HCT116 (cell line): Measurements from ENCODE around the gene PTBP1. TPM values are rescaled to one million over a fixed set of nuclear protein-coding genes. Genes with fewer than 3 reads are reported as not detected.

Experiments
- ATAC-seq: fragments of 200-7000 bp; cut with Tn5 transposase; 2 replicates; pipeline ENCODE4 v1.9.1; 2020; ENCODE audit warnings: mild to moderate bottlenecking, moderate library complexity
- BruUV-seq: library from RNA; stranded (reverse); fragments of 400-500 nt; replicated peaks from 2 replicates; lab custom pipeline; 2021; lab: Mats Ljungman, UMichigan
- CTCF ChIA-PET: fragments of 300-600 bp; sonication (Branson Sonifier 250); formaldehyde crosslinking; loops from one replicate; lab custom pipeline; 2021; ENCODE audit warnings: antibody characterized with exemption; lab: Charles Lee
- POLR2A ChIA-PET: fragments of 300-600, 350-600 bp; sonication (Branson Sonifier 250); formaldehyde crosslinking; loops from one replicate; lab custom pipeline; 2021; ENCODE audit warnings: antibody characterized with exemption; lab: Charles Lee
- RAD21 ChIA-PET, 2 experiments: fragments of 300-600 bp; sonication (Branson Sonifier 250); formaldehyde crosslinking; loops; one replicate each; lab custom pipeline; 2023; ENCODE audit warnings: low total read pairs in 2 of 2; ENCODE audit not compliant: uncharacterized antibody in 2 of 2, unreplicated experiment in 2 of 2, low non-redundant PET in 1 of 2; lab: Charles Lee
- DNase-seq: peaks from one replicate; pipeline ENCODE4 v3.0.0-alpha.2; 2010; ENCODE audit warnings: low read depth, low spot score
- H2AFZ ChIP-seq: fragments of 200-600 bp; shearing (Covaris generic), sonication (generic); 2 replicates; pipeline ENCODE4 v1.6.1; 2017; ENCODE audit warnings: low read depth, mixed run types, mixed read lengths, antibody characterized with exemption, low read length; ENCODE audit not compliant: poor library complexity, severe bottlenecking
- H3K27ac ChIP-seq: 2 replicates; pipeline ENCODE4 v1.5.1; 2012; ENCODE audit warnings: low read depth, low read length
- H3K27me3 ChIP-seq: fragments of 200-600 bp; sonication (generic); 2 replicates; pipeline ENCODE4 v1.6.1; 2016; ENCODE audit warnings: mixed run types, low read length, mixed read lengths; ENCODE audit not compliant: insufficient read depth
- H3K36me3 ChIP-seq, 2 experiments: fragments of 200-500 bp in 1 of 2; fragments of 200-600 bp in 1 of 2; sonication (Bioruptor generic) in 1 of 2; sonication (generic) in 1 of 2; 2 replicates each; pipeline versions ENCODE4 v1.5.1 to v1.6.1; 2014 to 2016; ENCODE audit warnings: low read length in 2 of 2, inconsistent platforms in 1 of 2, mixed read lengths in 1 of 2, mixed run types in 1 of 2; ENCODE audit not compliant: insufficient read depth in 2 of 2, control insufficient read depth in 1 of 2
- H3K4me1 ChIP-seq, 2 experiments: fragments of 200-600 bp in 1 of 2; sonication (generic) in 1 of 2; 2 replicates each; pipeline versions ENCODE4 v1.5.1 to v1.6.1; 2012 to 2017; ENCODE audit warnings: low read length in 2 of 2, inconsistent platforms in 1 of 2, mild to moderate bottlenecking in 1 of 2, mixed read lengths in 1 of 2, mixed run types in 1 of 2, moderate library complexity in 1 of 2; ENCODE audit not compliant: insufficient read depth in 2 of 2, control insufficient read depth in 1 of 2
- H3K4me2 ChIP-seq: fragments of 200-600 bp; sonication (generic); 2 replicates; pipeline ENCODE4 v1.6.1; 2017; ENCODE audit warnings: mixed run types, low read length, mixed read lengths
- H3K4me3 ChIP-seq, 2 experiments: fragments of 200-600 bp in 1 of 2; sonication (generic) in 1 of 2; replicated peaks in 1 of 2; 2 replicates each; pipeline ENCODE4 v1.5.1; 2011 to 2016; ENCODE audit warnings: low read length in 2 of 2, control low read depth in 1 of 2, low read depth in 1 of 2, mild to moderate bottlenecking in 1 of 2, mixed read lengths in 1 of 2, mixed run types in 1 of 2
- H3K79me2 ChIP-seq: fragments of 200-600 bp; sonication (generic); 2 replicates; pipeline ENCODE4 v1.6.1; 2017; ENCODE audit warnings: mild to moderate bottlenecking, mixed run types, low read length, moderate library complexity, mixed read lengths; ENCODE audit not compliant: insufficient read depth
- H3K9ac ChIP-seq: fragments of 200-600 bp; sonication (generic); 2 replicates; pipeline ENCODE4 v1.6.1; 2016; ENCODE audit warnings: low read length, mixed read lengths
- H3K9me2 ChIP-seq: fragments of 200-600 bp; sonication (generic), shearing (Covaris generic); 2 replicates; pipeline ENCODE4 v1.6.1; 2017; ENCODE audit warnings: mixed run types, mild to moderate bottlenecking, moderate library complexity; ENCODE audit not compliant: insufficient read depth
- H3K9me3 ChIP-seq, 2 experiments: fragments of 200-500 bp in 1 of 2; fragments of 200-600 bp in 1 of 2; sonication (Bioruptor generic) in 1 of 2; sonication (generic) in 1 of 2; 2 replicates each; pipeline ENCODE4 v1.6.1; 2014 to 2017; ENCODE audit warnings: low read length in 2 of 2, mixed read lengths in 2 of 2, inconsistent platforms in 1 of 2, low read depth in 1 of 2, mild to moderate bottlenecking in 1 of 2, mixed run types in 1 of 2, moderate library complexity in 1 of 2; ENCODE audit not compliant: control insufficient read depth in 1 of 2, insufficient read depth in 1 of 2
- H4K20me1 ChIP-seq: fragments of 200-600 bp; sonication (generic), shearing (Covaris generic); 2 replicates; pipeline ENCODE4 v1.6.1; 2017; ENCODE audit warnings: mixed run types, mild to moderate bottlenecking, moderate library complexity; ENCODE audit not compliant: insufficient read depth
- CBX3 ChIP-seq: IDR thresholded peaks from 2 replicates; pipeline ENCODE4 v1.6.1; 2012; ENCODE audit warnings: low read depth
- CEBPB ChIP-seq: IDR thresholded peaks from 2 replicates; pipeline ENCODE4 v1.6.1; 2012; ENCODE audit warnings: low read depth
- EGR1 ChIP-seq: IDR thresholded peaks from 2 replicates; pipeline ENCODE4 v1.6.1; 2012; ENCODE audit warnings: low read depth
- EZH2 ChIP-seq: fragments of 200-600 bp; sonication (generic); IDR thresholded peaks from 2 replicates; pipeline ENCODE4 v1.6.1; 2017; ENCODE audit warnings: antibody characterized with exemption, mixed run types
- EZH2phosphoT487 ChIP-seq: fragments of 200-600 bp; IDR thresholded peaks from 2 replicates; pipeline ENCODE4 v1.6.1; 2018; ENCODE audit warnings: antibody characterized with exemption, borderline replicate concordance
- FOSL1 ChIP-seq: IDR thresholded peaks from 2 replicates; pipeline ENCODE4 v1.6.1; 2012; ENCODE audit warnings: low read depth
- JUND ChIP-seq: IDR thresholded peaks from 2 replicates; pipeline ENCODE4 v1.6.1; 2012
- MAX ChIP-seq: IDR thresholded peaks from 2 replicates; pipeline ENCODE4 v1.6.1; 2012
- POLR2A ChIP-seq: IDR thresholded peaks from 2 replicates; pipeline ENCODE4 v1.7.0; 2011; ENCODE audit warnings: borderline replicate concordance; ENCODE audit not compliant: insufficient read depth, insufficient read length; ENCODE audit errors: extremely low read depth
- POLR2AphosphoS5 ChIP-seq: IDR thresholded peaks from 2 replicates; pipeline ENCODE4 v1.6.1; 2011; ENCODE audit warnings: mild to moderate bottlenecking, low read depth, low read length, moderate library complexity
- RAD21 ChIP-seq: IDR thresholded peaks from 2 replicates; pipeline ENCODE4 v1.6.1; 2012; ENCODE audit warnings: low read depth, mild to moderate bottlenecking
- SP1 ChIP-seq: IDR thresholded peaks from 2 replicates; pipeline ENCODE4 v1.6.1; 2012; ENCODE audit warnings: low read depth
- SRF ChIP-seq: IDR thresholded peaks from 2 replicates; pipeline ENCODE4 v1.6.1; 2012; ENCODE audit warnings: low read depth
- TCF7L2 ChIP-seq: IDR thresholded peaks from 2 replicates; pipeline ENCODE4 v1.7.0; 2011; ENCODE audit warnings: borderline replicate concordance, inconsistent platforms; ENCODE audit not compliant: insufficient read depth, insufficient read length; ENCODE audit errors: extremely low read depth
- ZFX ChIP-seq: fragments of 450-650 bp; IDR thresholded peaks from 2 replicates; pipeline ENCODE4 v1.6.1; 2017
- ZNF274 ChIP-seq: fragments of 200-500 bp; sonication (Bioruptor generic); IDR thresholded peaks from 2 replicates; pipeline ENCODE4 v1.6.1; 2014; ENCODE audit warnings: mild to moderate bottlenecking, low read depth, low read length, inconsistent platforms
- intact Hi-C: fragments of 100-400 bp; cut with micrococcal nuclease; formaldehyde crosslinking; loops from 2 replicates; pipeline ENCODE4 v1.10.0; 2022
- total RNA-seq: library from RNA; stranded (reverse); gene quantifications from one replicate; pipeline ENCODE4 v1.2.1, GENCODE V29; 2021; ENCODE audit not compliant: unreplicated experiment
- TF ChIP-seq, protein P1 (sequence below): IDR thresholded peaks from 2 replicates; pipeline ENCODE4 v1.6.1; 2011; ENCODE audit warnings: mild to moderate bottlenecking, low read length, moderate library complexity; ENCODE audit not compliant: insufficient replicate concordance; ENCODE audit errors: extremely low read depth
- TF ChIP-seq, protein P2 (sequence below), 3 experiments: fragments of 200-600 bp in 1 of 3; sonication (generic) in 1 of 3; IDR thresholded peaks in 2 of 3; conservative IDR thresholded peaks in 1 of 3; 2 replicates each; pipeline ENCODE4 v1.5.1; 2012 to 2017; ENCODE audit warnings: low read depth in 2 of 3, low read length in 2 of 3, antibody characterized with exemption in 1 of 3, borderline replicate concordance in 1 of 3, control low read depth in 1 of 3, mild to moderate bottlenecking in 1 of 3, mixed read lengths in 1 of 3, mixed run types in 1 of 3, moderate library complexity in 1 of 3; ENCODE audit not compliant: insufficient read depth in 1 of 3

The PTBP1 gene
- total RNA-seq, 1 experiment from 2014 or later = 676 TPM

DNA sequence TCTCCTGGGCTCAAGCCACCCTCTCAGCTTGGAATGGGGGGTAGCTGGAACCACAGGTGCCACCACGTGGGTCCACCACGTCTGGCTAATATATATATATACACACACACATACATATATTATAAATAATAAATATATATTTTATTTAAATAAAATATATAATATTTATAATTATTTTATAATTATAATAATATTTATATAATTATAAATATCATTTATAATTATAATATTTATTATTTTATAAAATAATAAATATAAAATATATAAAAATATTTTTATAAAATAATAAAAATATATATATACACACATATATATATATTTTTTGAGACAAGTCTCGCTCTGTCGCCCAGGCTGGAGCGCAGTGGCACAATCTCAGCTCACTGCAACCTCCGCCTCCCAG, 57.3 kb downstream of the PTBP1 start:
- H3K9ac ChIP-seq = no peak overlapping the region
- H4K20me1 ChIP-seq = no peaks in the 10 kb centered on the region
- ChIA-PET RAD21 (no interaction called here), POLR2A (interaction anchor here (0.6 kb wide), 1 partner anchor 88 kb away, joined by 3 read pairs; no protein-coding TSS in a partner anchor), CTCF (no interaction called here)
- no peaks in the 10 kb centered on the region for H3K9me3 ChIP-seq
- BruUV-seq = no TSS peak
- no peak overlapping the region for H3K4me3 ChIP-seq
- H3K36me3 ChIP-seq = no peaks in the 10 kb centered on the region
- H3K27me3 ChIP-seq = no peaks in the 10 kb centered on the region
- intact Hi-C loops = no loop called here
- no peaks in the 10 kb centered on the region for H3K9me2 ChIP-seq
- TF ChIP-seq JUND = no peak
- no peak for TF ChIP-seq POLR2AphosphoS5
- no peak for TF ChIP-seq EZH2phosphoT487
- TF ChIP-seq EGR1 = no peak
- TF ChIP-seq TCF7L2 = no peak
- TF ChIP-seq RAD21 = no peak
- TF ChIP-seq MAX = no peak
- TF ChIP-seq SRF = no peak
- TF ChIP-seq SP1 = no peak
- no peak for TF ChIP-seq CEBPB
- TF ChIP-seq, protein P1, sequence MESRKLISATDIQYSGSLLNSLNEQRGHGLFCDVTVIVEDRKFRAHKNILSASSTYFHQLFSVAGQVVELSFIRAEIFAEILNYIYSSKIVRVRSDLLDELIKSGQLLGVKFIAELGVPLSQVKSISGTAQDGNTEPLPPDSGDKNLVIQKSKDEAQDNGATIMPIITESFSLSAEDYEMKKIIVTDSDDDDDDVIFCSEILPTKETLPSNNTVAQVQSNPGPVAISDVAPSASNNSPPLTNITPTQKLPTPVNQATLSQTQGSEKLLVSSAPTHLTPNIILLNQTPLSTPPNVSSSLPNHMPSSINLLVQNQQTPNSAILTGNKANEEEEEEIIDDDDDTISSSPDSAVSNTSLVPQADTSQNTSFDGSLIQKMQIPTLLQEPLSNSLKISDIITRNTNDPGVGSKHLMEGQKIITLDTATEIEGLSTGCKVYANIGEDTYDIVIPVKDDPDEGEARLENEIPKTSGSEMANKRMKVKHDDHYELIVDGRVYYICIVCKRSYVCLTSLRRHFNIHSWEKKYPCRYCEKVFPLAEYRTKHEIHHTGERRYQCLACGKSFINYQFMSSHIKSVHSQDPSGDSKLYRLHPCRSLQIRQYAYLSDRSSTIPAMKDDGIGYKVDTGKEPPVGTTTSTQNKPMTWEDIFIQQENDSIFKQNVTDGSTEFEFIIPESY = no peak
- no peak for TF ChIP-seq ZNF274
- no peak for TF ChIP-seq EZH2
- no peak for TF ChIP-seq FOSL1
- no peak for TF ChIP-seq CBX3
- TF ChIP-seq, protein P2, sequence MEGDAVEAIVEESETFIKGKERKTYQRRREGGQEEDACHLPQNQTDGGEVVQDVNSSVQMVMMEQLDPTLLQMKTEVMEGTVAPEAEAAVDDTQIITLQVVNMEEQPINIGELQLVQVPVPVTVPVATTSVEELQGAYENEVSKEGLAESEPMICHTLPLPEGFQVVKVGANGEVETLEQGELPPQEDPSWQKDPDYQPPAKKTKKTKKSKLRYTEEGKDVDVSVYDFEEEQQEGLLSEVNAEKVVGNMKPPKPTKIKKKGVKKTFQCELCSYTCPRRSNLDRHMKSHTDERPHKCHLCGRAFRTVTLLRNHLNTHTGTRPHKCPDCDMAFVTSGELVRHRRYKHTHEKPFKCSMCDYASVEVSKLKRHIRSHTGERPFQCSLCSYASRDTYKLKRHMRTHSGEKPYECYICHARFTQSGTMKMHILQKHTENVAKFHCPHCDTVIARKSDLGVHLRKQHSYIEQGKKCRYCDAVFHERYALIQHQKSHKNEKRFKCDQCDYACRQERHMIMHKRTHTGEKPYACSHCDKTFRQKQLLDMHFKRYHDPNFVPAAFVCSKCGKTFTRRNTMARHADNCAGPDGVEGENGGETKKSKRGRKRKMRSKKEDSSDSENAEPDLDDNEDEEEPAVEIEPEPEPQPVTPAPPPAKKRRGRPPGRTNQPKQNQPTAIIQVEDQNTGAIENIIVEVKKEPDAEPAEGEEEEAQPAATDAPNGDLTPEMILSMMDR (IDR thresholded peaks at IDR 0.05 in 2 of 3, conservative IDR thresholded peaks at IDR 0.05 in 1 of 3; ENCODE audit: borderline replicate concordance in 1 of 3, insufficient read depth in 1 of 3, low read depth in 2 of 3, low read length in 2 of 3) = no peak
- no peak for TF ChIP-seq ZFX
- TF ChIP-seq POLR2A = no peak
- no peak for DNase-seq
- no peak for ATAC-seq
- no peaks in the 10 kb centered on the region for H3K79me2 ChIP-seq
- peaks cover 12 to 21% of the 10 kb centered on the region in 2 experiments for H3K4me1 ChIP-seq
- H3K4me2 ChIP-seq = no peak overlapping the region
- no peak overlapping the region for H3K27ac ChIP-seq
- H2AFZ ChIP-seq = no peak overlapping the region
